Endothelial cell of umbilical vein (primary cell): ENCODE data around the gene CCDC170. TPM values are rescaled to one million over a fixed set of nuclear protein-coding genes. Genes with fewer than 3 reads are reported as not detected.

Experiments used
- BruUV-seq: library from RNA; stranded (reverse); fragments of 400-500 nt; replicated peaks from 2 replicates; lab custom pipeline; 2021; lab: Mats Ljungman, UMichigan
- CTCF ChIA-PET: fragments of 300-600, 350-600 bp; sonication (Branson Sonifier 250); formaldehyde crosslinking; loops from one replicate; lab custom pipeline; 2021; ENCODE audit warnings: antibody characterized with exemption, inconsistent platforms; lab: Charles Lee
- POLR2A ChIA-PET: fragments of 300-600, 350-600 bp; sonication (Branson Sonifier 250); formaldehyde crosslinking; loops from one replicate; lab custom pipeline; 2021; ENCODE audit warnings: antibody characterized with exemption, inconsistent platforms; lab: Charles Lee
- DNase-seq: peaks from one replicate; pipeline ENCODE4 v3.0.0-alpha.2; 2011; ENCODE audit warnings: low read depth, low spot score
- FAIRE-seq: peaks from 2 replicates; lab custom pipeline; 2011; peaks lifted over from hg19 to GRCh38; lab: Jason Lieb, UNC
- H2AFZ ChIP-seq: 2 replicates; pipeline ENCODE4 v1.6.0; 2012; ENCODE audit warnings: low read depth, low read length, control low read depth, inconsistent platforms
- H3K27ac ChIP-seq: 2 replicates; pipeline ENCODE4 v1.5.1; 2011; ENCODE audit warnings: low read depth, mild to moderate bottlenecking, control low read depth, low read length, moderate library complexity; ENCODE audit not compliant: insufficient read depth
- H3K27me3 ChIP-seq, 2 experiments: 2 replicates each; pipeline versions ENCODE4 v1.6.0 to v1.6.1; 2011; ENCODE audit warnings: low read length in 2 of 2, mixed read lengths in 1 of 2; ENCODE audit not compliant: control insufficient read depth in 2 of 2, insufficient read depth in 2 of 2
- H3K36me3 ChIP-seq, 2 experiments: 2 replicates in 1 of 2; 3 replicates in 1 of 2; pipeline ENCODE4 v1.5.1; 2011; ENCODE audit warnings: low read length in 2 of 2, mild to moderate bottlenecking in 1 of 2, moderate library complexity in 1 of 2; ENCODE audit not compliant: control insufficient read depth in 2 of 2, insufficient read depth in 2 of 2; ENCODE audit errors: extremely low read depth in 1 of 2
- H3K4me1 ChIP-seq: 3 replicates; pipeline ENCODE4 v1.5.1; 2011; ENCODE audit warnings: mild to moderate bottlenecking, low read length; ENCODE audit not compliant: control insufficient read depth, insufficient read depth; ENCODE audit errors: extremely low read depth
- H3K4me2 ChIP-seq: 2 replicates; pipeline ENCODE4 v1.6.1; 2011; ENCODE audit warnings: low read length, control low read depth, mixed read lengths; ENCODE audit not compliant: insufficient read depth
- H3K4me3 ChIP-seq, 3 experiments: fragments of 200-600 bp in 1 of 3; sonication (generic), shearing (Covaris generic) in 1 of 3; replicated peaks in 1 of 3; 2 replicates each; pipeline ENCODE4 v1.5.1; 2011 to 2016; ENCODE audit warnings: control low read depth in 3 of 3, low read length in 3 of 3, mild to moderate bottlenecking in 2 of 3, inconsistent platforms in 1 of 3, low read depth in 1 of 3, moderate library complexity in 1 of 3; ENCODE audit not compliant: insufficient read depth in 1 of 3
- H3K79me2 ChIP-seq: 2 replicates; pipeline ENCODE4 v1.6.0; 2012; ENCODE audit warnings: low read length, inconsistent platforms; ENCODE audit not compliant: control insufficient read depth, insufficient read depth
- H3K9ac ChIP-seq: replicated peaks from 2 replicates; pipeline ENCODE3; 2011; ENCODE audit warnings: low read length, control low read depth; ENCODE audit not compliant: insufficient read depth; ENCODE audit errors: extremely low read depth
- H3K9me1 ChIP-seq: replicated peaks from 3 replicates; pipeline ENCODE4 v1.6.0; 2011; ENCODE audit warnings: mild to moderate bottlenecking, low read length; ENCODE audit not compliant: control insufficient read depth, insufficient read depth; ENCODE audit errors: extremely low read depth
- H3K9me3 ChIP-seq: replicated peaks from 2 replicates; pipeline ENCODE4 v1.5.1; 2012; ENCODE audit warnings: low read length, inconsistent platforms; ENCODE audit not compliant: control insufficient read depth, insufficient read depth
- H4K20me1 ChIP-seq: replicated peaks from 2 replicates; pipeline ENCODE3; 2011; ENCODE audit warnings: mild to moderate bottlenecking, low read length; ENCODE audit not compliant: control insufficient read depth, insufficient read depth; ENCODE audit errors: extremely low read depth
- EZH2 ChIP-seq: IDR thresholded peaks from 2 replicates; pipeline ENCODE4 v1.6.1; 2012; ENCODE audit warnings: borderline replicate concordance, low read depth, mild to moderate bottlenecking, moderate library complexity, low read length, inconsistent platforms; ENCODE audit not compliant: severe bottlenecking
- FOS ChIP-seq: IDR thresholded peaks from 2 replicates; pipeline ENCODE4 v1.6.1; 2011; ENCODE audit warnings: mild to moderate bottlenecking, low read length, moderate library complexity, borderline replicate concordance; ENCODE audit not compliant: insufficient read depth
- JUN ChIP-seq: IDR thresholded peaks from 2 replicates; pipeline ENCODE4 v1.6.1; 2011; ENCODE audit warnings: borderline replicate concordance, low read depth; ENCODE audit not compliant: insufficient read length, insufficient read depth
- MAX ChIP-seq: IDR thresholded peaks from 2 replicates; pipeline ENCODE4 v1.6.1; 2011; ENCODE audit not compliant: insufficient read depth, insufficient read length
- MYC ChIP-seq: IDR thresholded peaks from one replicate; pipeline ENCODE4 v1.6.1; 2011; ENCODE audit warnings: mild to moderate bottlenecking, low read depth, low read length
- POLR2A ChIP-seq: IDR thresholded peaks from 2 replicates; pipeline ENCODE4 v1.6.1; 2012; ENCODE audit warnings: low read depth, mild to moderate bottlenecking, control low read depth, low read length
- dilution Hi-C: fragments of 300-500 bp; cut with MboI; formaldehyde crosslinking; loops from one replicate; pipeline ENCODE4 v1.15.0; 2019; ENCODE audit warnings: low sequenced_read_pairs; ENCODE audit not compliant: extremely low pct_ligation_motif_present
- intact Hi-C: fragments of 100-400 bp; cut with micrococcal nuclease; formaldehyde crosslinking; loops from one replicate; pipeline ENCODE4 v1.10.0; 2022
- polyA plus RNA-seq, 4 experiments: library from polyadenylated mRNA; depleted of rRNA in 3 of 4; stranded (reverse) in 3 of 4; unstranded in 1 of 4; fragments of >200 nt; gene quantifications; 2 replicates each; pipeline versions ENCODE4 v1.2.1 to v1.2.3, GENCODE V29; 2011 to 2012; ENCODE audit warnings: missing spikeins in 1 of 4
- total RNA-seq: library from RNA; stranded (reverse); gene quantifications from 2 replicates; pipeline ENCODE4 v1.2.3, GENCODE V29; 2021
- TF ChIP-seq, protein P1 (sequence below), 2 donors: IDR thresholded peaks; 1 replicate in 1 of 2; 2 replicates in 1 of 2; pipeline ENCODE4 v1.5.1; 2011; ENCODE audit warnings: low read length in 2 of 2, mild to moderate bottlenecking in 2 of 2, moderate library complexity in 2 of 2, control low read depth in 1 of 2, inconsistent platforms in 1 of 2, low read depth in 1 of 2; ENCODE audit not compliant: insufficient read depth in 1 of 2; ENCODE audit errors: extremely low read depth in 1 of 2

CCDC170 gene
- total and polyA plus RNA-seq, 2 donors (not counting 3 experiments of a cell fraction or from before 2014, with no cell fraction given), result 0.07 to 0.21 TPM

DNA sequence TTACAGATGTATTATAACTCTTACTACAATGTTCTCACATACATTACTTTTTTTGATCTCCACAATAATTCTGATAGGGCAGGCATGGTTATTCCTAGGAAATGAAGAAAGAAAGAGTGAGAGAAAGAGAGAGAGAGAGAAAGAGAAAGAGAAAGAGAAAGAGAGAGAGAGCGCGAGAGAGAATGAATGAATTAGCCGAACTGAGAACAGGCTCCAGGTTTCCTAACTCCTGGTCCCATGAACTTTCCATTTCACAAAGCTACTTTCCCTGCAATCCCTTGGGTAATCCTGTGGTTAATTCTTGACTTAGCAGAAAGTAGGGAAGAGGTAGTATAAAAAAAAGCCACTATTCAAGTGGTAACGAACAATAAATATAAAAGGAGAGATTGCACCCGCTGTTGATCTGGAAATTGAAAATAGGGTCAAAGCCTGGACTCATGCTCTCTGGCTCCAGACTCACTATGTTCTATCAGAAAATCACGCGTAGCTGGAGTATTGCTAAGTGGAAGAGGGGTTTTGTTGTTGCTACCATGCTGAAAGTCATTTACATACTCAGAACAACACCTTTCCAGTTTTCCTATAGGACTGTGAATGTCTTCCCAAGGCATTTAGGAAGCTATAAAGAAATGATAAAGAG lies 131.2 kb downstream of the CCDC170 start:
- no peak for TF ChIP-seq EZH2
- TF ChIP-seq POLR2A, result no peak
- TF ChIP-seq MYC, result no peak
- no peak for TF ChIP-seq JUN
- TF ChIP-seq MAX, result no peak
- ChIA-PET CTCF (no interaction called here), POLR2A (no interaction called here)
- Histone ChIP-seq H3K4me1 (no peaks in the 10 kb centered on the region), H3K9me1 (no peaks in the 10 kb centered on the region), H3K27me3 (peaks cover 0 to 2% of the 10 kb centered on the region in 2 experiments), H3K4me3 (no peak overlapping the region), H3K9me3 (no peaks in the 10 kb centered on the region), H3K79me2 (no peaks in the 10 kb centered on the region), H3K4me2 (no peak overlapping the region), H3K36me3 (no peaks in the 10 kb centered on the region), H2AFZ (no peak overlapping the region), H4K20me1 (no peaks in the 10 kb centered on the region), H3K9ac (no peak overlapping the region), H3K27ac (no peak overlapping the region)
- FAIRE-seq (no peak), DNase-seq (no peak)
- intact Hi-C loops (no loop called here), dilution Hi-C loops (no loop called here)
- BruUV-seq, result no TSS peak

- Histone ChIP-seq H4K20me1 (no peaks in the 10 kb centered on the region), H3K4me2 (no peak overlapping the region), H2AFZ (no peak overlapping the region), H3K4me3 (no peak overlapping the region), H3K27me3 (peaks cover 0 to 2% of the 10 kb centered on the region in 2 experiments), H3K4me1 (no peaks in the 10 kb centered on the region), H3K79me2 (no peaks in the 10 kb centered on the region), H3K9me3 (no peaks in the 10 kb centered on the region), H3K27ac (no peak overlapping the region), H3K36me3 (no peaks in the 10 kb centered on the region), H3K9ac (no peak overlapping the region), H3K9me1 (no peaks in the 10 kb centered on the region)
- ChIA-PET CTCF (no interaction called here), POLR2A (no interaction called here)
- intact Hi-C loops, result no loop called here
- DNase-seq (no peak), FAIRE-seq (no peak)
- TF ChIP-seq, protein P1, sequence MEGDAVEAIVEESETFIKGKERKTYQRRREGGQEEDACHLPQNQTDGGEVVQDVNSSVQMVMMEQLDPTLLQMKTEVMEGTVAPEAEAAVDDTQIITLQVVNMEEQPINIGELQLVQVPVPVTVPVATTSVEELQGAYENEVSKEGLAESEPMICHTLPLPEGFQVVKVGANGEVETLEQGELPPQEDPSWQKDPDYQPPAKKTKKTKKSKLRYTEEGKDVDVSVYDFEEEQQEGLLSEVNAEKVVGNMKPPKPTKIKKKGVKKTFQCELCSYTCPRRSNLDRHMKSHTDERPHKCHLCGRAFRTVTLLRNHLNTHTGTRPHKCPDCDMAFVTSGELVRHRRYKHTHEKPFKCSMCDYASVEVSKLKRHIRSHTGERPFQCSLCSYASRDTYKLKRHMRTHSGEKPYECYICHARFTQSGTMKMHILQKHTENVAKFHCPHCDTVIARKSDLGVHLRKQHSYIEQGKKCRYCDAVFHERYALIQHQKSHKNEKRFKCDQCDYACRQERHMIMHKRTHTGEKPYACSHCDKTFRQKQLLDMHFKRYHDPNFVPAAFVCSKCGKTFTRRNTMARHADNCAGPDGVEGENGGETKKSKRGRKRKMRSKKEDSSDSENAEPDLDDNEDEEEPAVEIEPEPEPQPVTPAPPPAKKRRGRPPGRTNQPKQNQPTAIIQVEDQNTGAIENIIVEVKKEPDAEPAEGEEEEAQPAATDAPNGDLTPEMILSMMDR (IDR thresholded peaks at IDR 0.05; ENCODE audit: extremely low read depth in 1 of 2, insufficient read depth in 1 of 2, low read depth in 1 of 2, low read length in 2 of 2), result no peak
- peak; percentile 26 for TF ChIP-seq FOS
- dilution Hi-C loops, result no loop called here
- BruUV-seq, result no TSS peak
Observed at GRCh38 chr6:151627689-151628444, 134.1 kb downstream of the CCDC170 start.
